MG63 (cell line): ENCODE results near the gene FRRS1. TPM values are rescaled to one million over a fixed set of nuclear protein-coding genes. Genes with fewer than 3 reads are reported as not detected.

Experiments
- DNase-seq: peaks from one replicate; pipeline ENCODE4 v3.0.0-alpha.2; 2020
- H3K27me3 ChIP-seq: fragments of 250-450 bp; sonication (Bioruptor Pico); 2 replicates; pipeline ENCODE4 v1.5.1; 2020; ENCODE audit warnings: mild to moderate bottlenecking, moderate library complexity
- H3K36me3 ChIP-seq: fragments of 250-450 bp; sonication (Bioruptor Pico); 2 replicates; pipeline ENCODE4 v1.5.1; 2020; ENCODE audit warnings: mild to moderate bottlenecking, moderate library complexity
- H3K4me3 ChIP-seq: fragments of 250-450 bp; sonication (Bioruptor Pico); 2 replicates; pipeline ENCODE4 v1.5.1; 2020; ENCODE audit warnings: mild to moderate bottlenecking, moderate library complexity
- H3K9me3 ChIP-seq: fragments of 250-450 bp; sonication (Bioruptor Pico); 2 replicates; pipeline ENCODE4 v1.5.1; 2020; ENCODE audit warnings: mild to moderate bottlenecking, moderate library complexity
- total RNA-seq: library from RNA; depleted of rRNA; stranded (reverse); fragments of >200 nt; shearing (Covaris generic); gene quantifications from 2 replicates; pipeline ENCODE4 v1.2.3, GENCODE V29; 2014; ENCODE audit warnings: low replicate concordance

FRRS1 gene
- total RNA-seq, 1 experiment from 2014 or later, result 7.8 TPM

GRCh38 chr1:99723251-99723650 lies 43.2 kb downstream of the FRRS1 start:
- no peaks in the 10 kb centered on the region for H3K27me3 ChIP-seq
- H3K9me3 ChIP-seq, result no peaks in the 10 kb centered on the region
- no peak for DNase-seq
- no peak overlapping the region for H3K4me3 ChIP-seq
- no peaks in the 10 kb centered on the region for H3K36me3 ChIP-seq

GRCh38 chr1:99717005-99717404 lies 49.4 kb downstream of the FRRS1 start:
- no peaks in the 10 kb centered on the region for H3K27me3 ChIP-seq
- DNase-seq, result no peak
- no peaks in the 10 kb centered on the region for H3K9me3 ChIP-seq
- H3K4me3 ChIP-seq, result no peak overlapping the region
- H3K36me3 ChIP-seq, result no peaks in the 10 kb centered on the region

DNA sequence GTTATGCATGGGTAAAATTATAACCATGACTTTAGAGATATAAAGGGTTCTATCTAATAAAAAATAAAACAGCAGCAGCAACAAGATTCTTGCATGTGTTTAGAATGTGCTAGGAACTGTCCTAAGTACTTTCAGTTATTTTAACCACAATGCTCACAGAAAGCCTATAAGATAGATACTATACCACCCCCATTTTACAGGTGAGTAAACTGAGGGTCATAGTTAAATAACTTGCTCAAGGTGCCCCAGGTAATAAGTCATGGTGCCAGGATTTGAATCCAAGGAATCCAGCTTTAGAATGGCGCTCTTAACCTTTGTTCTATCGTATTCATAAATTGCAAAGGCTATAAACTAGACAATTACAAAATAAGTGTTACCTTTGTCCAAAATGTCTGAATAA lies 53.4 kb downstream of the FRRS1 start:
- Histone ChIP-seq H3K9me3 (no peaks in the 10 kb centered on the region), H3K36me3 (no peaks in the 10 kb centered on the region), H3K4me3 (no peak overlapping the region), H3K27me3 (no peaks in the 10 kb centered on the region)
- no peak for DNase-seq

- Histone ChIP-seq H3K27me3 (no peaks in the 10 kb centered on the region), H3K4me3 (no peak overlapping the region), H3K9me3 (no peaks in the 10 kb centered on the region), H3K36me3 (no peaks in the 10 kb centered on the region)
- DNase-seq, result no peak
These were observed 55.4 kb downstream of the FRRS1 start for GRCh38 chr1:99710994-99711393.

GRCh38 chr1:99707535-99708142 lies 58.8 kb downstream of the FRRS1 start:
- DNase-seq, result peak; percentile 37
- Histone ChIP-seq H3K9me3 (peaks cover 2% of the 10 kb centered on the region; the same call in 1 of the 2 replicates), H3K4me3 (no peak overlapping the region), H3K36me3 (no peaks in the 10 kb centered on the region), H3K27me3 (no peaks in the 10 kb centered on the region)

GRCh38 chr1:99705385-99705784 lies 61.0 kb downstream of the FRRS1 start:
- peaks cover 5% of the 10 kb centered on the region; the same call in 1 of the 2 replicates for H3K9me3 ChIP-seq
- DNase-seq, result peak; percentile 13
- no peak overlapping the region for H3K4me3 ChIP-seq
- H3K36me3 ChIP-seq, result no peaks in the 10 kb centered on the region
- H3K27me3 ChIP-seq, result no peaks in the 10 kb centered on the region

DNA sequence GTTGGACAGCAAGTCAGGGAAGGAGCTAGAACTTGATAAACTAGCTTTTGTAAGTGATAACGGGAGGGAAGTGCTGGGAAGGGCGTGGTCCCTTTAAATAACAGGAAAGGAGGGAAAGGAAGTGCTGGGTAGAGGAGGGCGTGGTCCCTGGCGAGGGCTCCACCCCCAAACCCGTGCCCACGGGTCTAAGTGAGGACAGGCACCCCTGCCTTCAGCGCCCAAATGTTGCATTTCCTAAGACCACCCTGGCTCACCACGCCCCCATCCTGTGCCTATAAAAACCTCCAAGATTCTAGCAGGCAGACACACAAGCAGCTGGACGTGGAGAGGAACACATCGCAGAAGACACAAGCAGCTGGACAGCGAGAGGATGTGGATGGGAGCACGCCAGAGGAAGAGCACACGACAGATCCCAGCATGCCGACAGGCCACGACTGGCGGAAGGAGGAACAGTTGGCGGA lies 62.0 kb downstream of the FRRS1 start:
- no peaks in the 10 kb centered on the region for H3K27me3 ChIP-seq
- DNase-seq, result peak; percentile 29
- H3K4me3 ChIP-seq, result no peak overlapping the region
- H3K9me3 ChIP-seq, result peaks cover 5% of the 10 kb centered on the region; the same call in 1 of the 2 replicates
- no peaks in the 10 kb centered on the region for H3K36me3 ChIP-seq

DNA sequence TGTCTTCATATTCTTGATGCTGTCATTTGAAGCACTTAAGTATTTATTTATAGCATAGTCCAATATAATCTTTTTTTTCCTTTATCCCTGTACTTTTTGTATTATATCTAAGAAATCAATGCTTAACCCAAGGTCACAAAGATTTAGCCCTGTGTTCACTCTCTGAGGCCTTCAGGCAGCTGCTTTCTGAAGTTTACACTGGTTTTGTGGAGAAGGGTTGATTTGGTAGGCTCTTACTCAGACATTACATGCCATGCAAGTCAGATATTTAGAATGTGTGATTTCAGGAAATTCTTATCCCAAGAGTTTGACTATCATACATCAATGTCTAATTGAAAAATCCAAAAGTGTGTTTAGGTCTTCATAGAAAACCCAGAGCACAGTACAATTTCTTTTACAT lies 64.2 kb downstream of the FRRS1 start:
- no peak for DNase-seq
- H3K9me3 ChIP-seq, result peaks cover 5% of the 10 kb centered on the region; the same call in 1 of the 2 replicates
- H3K36me3 ChIP-seq, result no peaks in the 10 kb centered on the region
- no peak overlapping the region for H3K4me3 ChIP-seq
- no peaks in the 10 kb centered on the region for H3K27me3 ChIP-seq

DNA sequence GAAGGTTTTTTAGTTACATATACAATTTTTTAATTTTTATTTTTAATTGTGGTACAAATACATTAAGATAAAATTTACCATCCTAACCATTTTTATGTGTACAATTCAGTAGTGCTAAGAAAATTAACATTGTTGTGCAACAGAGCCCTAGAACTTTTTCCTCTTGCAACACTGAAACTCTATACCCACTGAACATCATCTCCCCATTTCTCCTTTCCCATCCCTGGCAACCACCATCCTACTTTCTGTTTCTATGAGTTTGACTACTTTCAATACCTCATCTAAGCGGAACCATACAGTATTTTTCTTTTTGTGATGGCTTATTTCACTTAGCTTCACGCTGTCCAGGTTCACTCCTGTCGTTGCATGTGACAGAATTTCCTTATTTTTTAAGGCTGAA lies 66.4 kb downstream of the FRRS1 start:
- no peak for DNase-seq
- no peak overlapping the region for H3K4me3 ChIP-seq
- no peaks in the 10 kb centered on the region for H3K27me3 ChIP-seq
- H3K9me3 ChIP-seq, result peaks cover 5% of the 10 kb centered on the region; the same call in 1 of the 2 replicates
- H3K36me3 ChIP-seq, result no peaks in the 10 kb centered on the region

DNA sequence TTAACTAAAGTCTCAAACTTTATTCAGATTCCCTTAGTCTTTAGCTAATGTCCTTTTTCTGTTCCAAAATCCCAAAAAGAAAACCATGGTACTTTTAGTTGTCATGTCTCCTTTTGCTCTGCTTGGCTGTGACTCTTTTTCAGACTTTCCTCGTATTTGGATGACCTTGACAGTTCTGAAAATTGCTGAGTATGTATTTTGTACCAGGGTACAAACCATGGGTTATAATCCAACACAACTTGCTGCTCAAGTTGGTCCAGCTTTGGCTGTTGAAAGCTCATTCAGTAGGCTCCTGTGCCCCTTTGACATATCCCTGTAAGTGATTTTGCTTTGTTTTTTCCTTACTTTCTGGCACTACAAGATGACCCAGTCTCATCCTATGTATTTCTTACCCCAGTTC lies 68.9 kb downstream of the FRRS1 start:
- H3K27me3 ChIP-seq, result no peaks in the 10 kb centered on the region
- H3K36me3 ChIP-seq, result no peaks in the 10 kb centered on the region
- no peak overlapping the region for H3K4me3 ChIP-seq
- H3K9me3 ChIP-seq, result peaks cover 3% of the 10 kb centered on the region; the same call in 1 of the 2 replicates
- no peak for DNase-seq

GRCh38 chr1:99696616-99697015 lies 69.8 kb downstream of the FRRS1 start:
- H3K36me3 ChIP-seq, result no peaks in the 10 kb centered on the region
- H3K9me3 ChIP-seq, result peaks cover 3% of the 10 kb centered on the region; the same call in 1 of the 2 replicates
- DNase-seq, result no peak
- no peak overlapping the region for H3K4me3 ChIP-seq
- no peaks in the 10 kb centered on the region for H3K27me3 ChIP-seq

- no peak for DNase-seq
- Histone ChIP-seq H3K4me3 (no peak overlapping the region), H3K36me3 (no peaks in the 10 kb centered on the region; the same call in 1 of the 2 replicates), H3K9me3 (no peaks in the 10 kb centered on the region), H3K27me3 (no peaks in the 10 kb centered on the region)
These were observed 75.3 kb downstream of the FRRS1 start for GRCh38 chr1:99691175-99691574.

DNA sequence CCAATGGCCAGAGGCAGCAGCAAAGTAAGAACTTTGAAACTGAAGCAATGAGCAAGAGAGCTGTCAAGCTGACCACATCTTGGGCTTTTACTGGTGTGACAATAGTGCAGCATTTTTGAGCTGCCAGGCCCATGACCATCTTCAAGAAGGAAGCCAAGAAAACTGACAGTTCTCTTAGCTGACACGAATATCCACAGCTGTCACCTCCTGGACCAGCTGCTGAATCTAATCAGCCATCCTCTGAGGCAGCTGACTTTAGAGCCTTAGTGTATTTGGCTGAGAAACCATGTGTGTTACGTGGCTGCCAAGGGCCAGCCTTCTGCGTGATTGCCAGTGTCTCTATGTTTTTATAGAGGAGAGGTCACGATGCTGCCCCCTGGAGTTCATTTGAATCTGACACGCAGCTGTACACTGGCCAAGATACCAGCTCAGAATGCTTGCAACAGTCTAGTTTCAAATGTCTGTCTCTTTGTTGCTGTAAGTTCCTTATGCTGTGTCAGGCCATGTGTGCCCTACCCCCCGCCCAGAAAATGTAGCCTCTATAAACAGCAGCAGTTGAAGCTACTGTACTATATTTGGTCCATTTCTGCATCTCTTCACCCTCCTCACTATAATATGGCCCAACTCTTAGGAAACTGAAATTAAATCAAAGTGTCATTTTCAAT lies 80.8 kb downstream of the FRRS1 start:
- no peaks in the 10 kb centered on the region; the same call in 1 of the 2 replicates for H3K9me3 ChIP-seq
- H3K36me3 ChIP-seq, result no peaks in the 10 kb centered on the region; the same call in 1 of the 2 replicates
- H3K4me3 ChIP-seq, result no peak overlapping the region
- no peaks in the 10 kb centered on the region for H3K27me3 ChIP-seq
- DNase-seq, result peak; percentile 94

DNA sequence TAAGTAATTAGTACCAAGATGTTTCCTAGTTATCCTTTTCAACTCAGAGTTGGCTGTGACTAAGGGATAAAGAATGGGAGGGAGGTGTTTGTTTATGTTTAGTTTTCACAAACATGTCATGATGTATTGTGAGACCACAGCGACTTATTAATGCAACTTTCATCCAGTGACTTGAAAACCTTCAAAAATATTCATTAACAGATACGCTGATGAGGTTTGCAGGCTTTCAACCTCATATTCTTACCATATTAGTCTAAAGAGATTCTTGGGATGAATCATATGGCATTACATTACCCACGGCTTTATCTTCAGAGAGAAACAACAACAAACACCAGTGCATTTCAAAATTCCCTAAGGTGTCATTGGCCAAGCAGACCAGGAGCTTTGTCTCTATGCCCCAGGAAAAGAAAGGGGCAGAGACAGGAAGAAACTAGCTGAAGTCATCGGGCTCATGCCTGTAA lies 84.1 kb downstream of the FRRS1 start:
- H3K27me3 ChIP-seq, result no peaks in the 10 kb centered on the region
- peak; percentile 69 for DNase-seq
- no peaks in the 10 kb centered on the region; the same call in 1 of the 2 replicates for H3K9me3 ChIP-seq
- H3K36me3 ChIP-seq, result no peaks in the 10 kb centered on the region; the same call in 1 of the 2 replicates
- no peak overlapping the region for H3K4me3 ChIP-seq

DNA sequence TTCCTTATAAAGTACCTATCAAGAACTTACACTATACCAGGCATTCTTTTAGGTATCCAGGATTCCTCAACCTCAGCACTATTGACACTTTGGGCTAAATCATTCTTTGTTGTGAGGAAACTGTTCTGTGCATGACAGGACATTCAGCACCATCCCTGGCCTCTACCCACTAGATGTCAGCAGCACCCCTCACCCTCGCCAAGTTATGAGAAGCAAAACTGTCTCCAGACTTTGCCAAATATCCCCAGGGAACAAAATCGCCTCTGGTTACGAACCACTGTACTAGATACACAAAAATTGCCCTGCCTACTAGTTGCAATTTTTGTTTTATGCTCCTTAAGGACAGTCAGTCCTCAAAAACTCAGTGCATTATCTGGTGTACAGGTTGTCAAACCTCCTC lies 84.9 kb downstream of the FRRS1 start:
- H3K36me3 ChIP-seq, result no peaks in the 10 kb centered on the region
- no peaks in the 10 kb centered on the region; the same call in 1 of the 2 replicates for H3K9me3 ChIP-seq
- DNase-seq, result peak; percentile 61
- H3K27me3 ChIP-seq, result no peaks in the 10 kb centered on the region
- no peak overlapping the region for H3K4me3 ChIP-seq

DNA sequence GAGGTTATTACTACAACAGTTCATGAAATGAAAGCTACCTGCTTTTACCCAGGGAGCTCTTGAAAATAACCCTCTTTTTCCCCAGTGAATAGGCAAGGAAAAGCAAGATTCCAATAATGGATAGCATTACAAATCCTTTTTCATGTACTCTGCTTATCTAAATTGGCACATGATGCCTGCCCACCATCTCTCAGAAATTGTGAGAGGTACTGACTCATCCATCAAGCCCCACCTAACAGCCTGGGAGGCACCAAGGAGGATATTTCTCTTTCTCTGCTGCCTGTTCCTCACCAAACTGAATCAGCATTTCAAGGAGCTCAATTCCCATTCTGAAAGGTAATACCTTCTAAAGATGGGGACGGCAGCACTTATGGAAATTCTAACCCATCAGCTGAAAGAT lies 86.2 kb downstream of the FRRS1 start:
- H3K4me3 ChIP-seq, result no peak overlapping the region
- peak; percentile 59 for DNase-seq
- H3K36me3 ChIP-seq, result no peaks in the 10 kb centered on the region
- no peaks in the 10 kb centered on the region for H3K27me3 ChIP-seq
- H3K9me3 ChIP-seq, result no peaks in the 10 kb centered on the region; the same call in 1 of the 2 replicates

DNA sequence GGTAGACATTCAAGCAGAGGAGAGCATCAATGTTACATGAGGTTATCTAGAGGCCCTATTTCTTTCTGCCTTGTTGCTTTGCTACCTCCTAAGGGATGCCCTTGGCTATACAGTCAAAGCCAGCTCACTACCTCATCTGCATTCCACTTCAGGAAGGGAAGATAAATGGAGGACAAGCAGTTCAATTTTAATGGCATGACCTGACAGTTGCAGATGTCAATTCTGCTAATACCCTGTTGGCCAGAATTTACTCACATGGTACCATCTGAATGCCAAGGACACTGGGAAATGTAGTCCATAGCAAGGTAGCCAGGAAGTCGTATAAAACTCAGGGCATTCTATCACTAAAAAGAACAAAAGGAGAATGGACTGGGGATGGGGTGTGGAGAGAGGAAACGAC lies 89.0 kb downstream of the FRRS1 start:
- H3K27me3 ChIP-seq, result no peaks in the 10 kb centered on the region
- DNase-seq, result no peak
- H3K4me3 ChIP-seq, result no peak overlapping the region
- no peaks in the 10 kb centered on the region for H3K9me3 ChIP-seq
- H3K36me3 ChIP-seq, result no peaks in the 10 kb centered on the region

GRCh38 chr1:99676876-99677275 lies 89.6 kb downstream of the FRRS1 start:
- H3K27me3 ChIP-seq, result no peaks in the 10 kb centered on the region
- no peak overlapping the region for H3K4me3 ChIP-seq
- DNase-seq, result no peak
- H3K9me3 ChIP-seq, result no peaks in the 10 kb centered on the region
- H3K36me3 ChIP-seq, result no peaks in the 10 kb centered on the region
